AG04450 (cell line): ENCODE measurements around the gene ZNF337. TPM values are rescaled to one million over a fixed set of nuclear protein-coding genes. Genes with fewer than 3 reads are reported as not detected.
"Not testable (repeated sequence)": the region's sequence is repeated elsewhere in the genome, so short reads cannot be mapped to it uniquely, and the experiment has no call there.

ENCODE experiments used
- CTCF ChIA-PET: fragments of 300-600, 350-600 bp; formaldehyde crosslinking; extraction: SDS; loops from one replicate; lab custom pipeline; 2022; ENCODE audit warnings: antibody characterized with exemption, inconsistent platforms; lab: Charles Lee
- POLR2A ChIA-PET: fragments of 350-600 bp; formaldehyde crosslinking; extraction: SDS; loops from one replicate; lab custom pipeline; 2021; ENCODE audit warnings: antibody characterized with exemption, inconsistent platforms; lab: Yijun Ruan, JAX
- DNase-seq: peaks from one replicate; pipeline ENCODE4 v3.0.0-alpha.2; 2011; ENCODE audit warnings: low read depth, low spot score
- H3K27ac ChIP-seq: one replicate; pipeline ENCODE4 v1.5.1; 2012; ENCODE audit warnings: low read depth, low read length, control low read depth
- H3K27me3 ChIP-seq: one replicate; pipeline ENCODE4 v1.6.0; 2012; ENCODE audit warnings: low read length; ENCODE audit not compliant: control insufficient read depth, insufficient read depth
- H3K4me3 ChIP-seq: 2 replicates; pipeline ENCODE4 v1.5.1; 2011; ENCODE audit warnings: mild to moderate bottlenecking, low read depth, low read length, control low read depth
- H3K9me3 ChIP-seq: 2 replicates; pipeline ENCODE4 v1.5.1; 2012; ENCODE audit warnings: low read length; ENCODE audit not compliant: control insufficient read depth, insufficient read depth
- CTCF ChIP-seq: IDR thresholded peaks from 2 replicates; pipeline ENCODE4 v1.5.1; 2011; ENCODE audit warnings: low read depth, low read length, control low read depth, inconsistent platforms
- polyA plus RNA-seq: library from polyadenylated mRNA; depleted of rRNA; stranded (reverse); fragments of >200 nt; gene quantifications from 2 replicates; pipeline ENCODE4 v1.2.3, GENCODE V29; 2011

Gene ZNF337
- polyA plus RNA-seq, 1 experiment: 12.9 TPM

- POLR2A ChIA-PET: interaction anchor here (0.6 kb wide), 1 partner anchor 384 kb away, joined by 9 read pairs; no protein-coding TSS in a partner anchor
- TF ChIP-seq CTCF: no peak
- Histone ChIP-seq H3K27me3 (no peaks in the 10 kb centered on the region), H3K27ac (no peak overlapping the region), H3K4me3 (no peak overlapping the region), H3K9me3 (no peaks in the 10 kb centered on the region)
- CTCF ChIA-PET: no interaction called here
- DNase-seq: no peak
Measured at GRCh38 chr20:25654487-25654886, 42.2 kb downstream of the ZNF337 start.

GRCh38 chr20:25652866-25653265 is 43.8 kb downstream of the ZNF337 start:
- H3K27me3 ChIP-seq, H3K27ac ChIP-seq, POLR2A ChIA-PET, H3K9me3 ChIP-seq, DNase-seq, H3K4me3 ChIP-seq, CTCF ChIA-PET: not testable (repeated sequence)

- Histone ChIP-seq H3K9me3 (no peaks in the 10 kb centered on the region), H3K27ac (no peak overlapping the region), H3K4me3 (no peak overlapping the region), H3K27me3 (no peaks in the 10 kb centered on the region)
- no peak for DNase-seq
- POLR2A ChIA-PET: no interaction called here
- no peak for TF ChIP-seq CTCF
- CTCF ChIA-PET: no interaction called here
Measured at GRCh38 chr20:25644814-25645213, 51.8 kb downstream of the ZNF337 start.

- ChIA-PET POLR2A (no interaction called here), CTCF (interaction anchor here (0.6 kb wide), 1 partner anchor 1851 kb away, joined by 3 read pairs; no protein-coding TSS in a partner anchor)
- no peak for TF ChIP-seq CTCF
Measured at GRCh38 chr20:25643716-25644115, 52.9 kb downstream of the ZNF337 start.

GRCh38 chr20:25637247-25637646 is 59.4 kb downstream of the ZNF337 start:
- CTCF ChIA-PET: interaction anchor here (1.0 kb wide), 1 partner anchor 167 kb away, joined by 3 read pairs; no protein-coding TSS in a partner anchor
- H3K27ac ChIP-seq: no peak overlapping the region
- no peaks in the 10 kb centered on the region for H3K9me3 ChIP-seq
- no peak overlapping the region for H3K4me3 ChIP-seq
- POLR2A ChIA-PET: no interaction called here
- no peaks in the 10 kb centered on the region for H3K27me3 ChIP-seq
- TF ChIP-seq CTCF: no peak
- DNase-seq: no peak

More at GRCh38 chr20:25643716-25644115, 52.9 kb downstream of the ZNF337 start:
- no peak overlapping the region for H3K4me3 ChIP-seq
- DNase-seq: no peak
- H3K27ac ChIP-seq: no peak overlapping the region
- H3K9me3 ChIP-seq: no peaks in the 10 kb centered on the region
- no peaks in the 10 kb centered on the region for H3K27me3 ChIP-seq
